ENCODE measurements around the gene KLHDC8A.

Gene KLHDC8A

DNA sequence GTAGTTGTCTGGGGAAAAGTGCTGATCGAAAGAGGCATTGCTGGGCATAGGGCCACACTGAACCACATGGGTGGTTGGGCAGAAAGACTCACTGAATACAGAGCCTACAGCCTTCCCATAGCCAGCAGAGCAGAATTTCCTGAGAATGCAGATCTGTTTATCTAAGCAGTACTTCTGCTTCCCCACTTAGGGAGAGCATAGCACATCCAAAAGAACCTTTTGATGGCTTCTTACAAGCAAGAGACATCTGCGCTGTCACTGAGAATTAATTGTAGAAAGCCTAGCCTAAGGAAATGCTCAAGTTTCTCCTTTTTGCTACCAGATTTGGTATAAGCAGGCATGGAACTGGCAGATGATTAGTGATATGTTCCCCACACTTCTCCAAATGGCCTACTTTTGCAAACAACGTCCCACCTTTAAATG lies 13.0 kb upstream of the KLHDC8A start:
- peak overlapping the region; percentile 54 for H3K27ac ChIP-seq

DNA sequence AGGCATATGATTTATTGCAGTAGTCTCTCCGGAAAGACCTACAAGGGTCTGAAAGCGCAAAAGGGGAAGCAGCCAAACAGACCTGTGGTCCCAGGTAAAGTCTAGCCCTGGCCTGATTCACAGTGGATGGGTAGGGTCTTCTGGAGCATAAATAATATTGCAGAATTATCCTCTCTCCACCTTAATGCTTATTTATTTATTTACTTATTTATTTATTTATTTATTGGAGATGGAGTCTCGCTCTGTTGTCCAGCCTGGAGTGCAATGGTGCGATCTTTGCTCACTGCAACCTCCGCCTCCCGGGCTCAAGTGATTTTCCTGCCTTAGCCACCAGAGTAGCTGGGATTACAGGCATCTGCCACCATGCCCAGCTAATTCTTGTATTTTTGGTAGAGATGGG lies 11.8 kb upstream of the KLHDC8A start:
- no peak overlapping the region for H3K27ac ChIP-seq
- TF ChIP-seq, protein P1, sequence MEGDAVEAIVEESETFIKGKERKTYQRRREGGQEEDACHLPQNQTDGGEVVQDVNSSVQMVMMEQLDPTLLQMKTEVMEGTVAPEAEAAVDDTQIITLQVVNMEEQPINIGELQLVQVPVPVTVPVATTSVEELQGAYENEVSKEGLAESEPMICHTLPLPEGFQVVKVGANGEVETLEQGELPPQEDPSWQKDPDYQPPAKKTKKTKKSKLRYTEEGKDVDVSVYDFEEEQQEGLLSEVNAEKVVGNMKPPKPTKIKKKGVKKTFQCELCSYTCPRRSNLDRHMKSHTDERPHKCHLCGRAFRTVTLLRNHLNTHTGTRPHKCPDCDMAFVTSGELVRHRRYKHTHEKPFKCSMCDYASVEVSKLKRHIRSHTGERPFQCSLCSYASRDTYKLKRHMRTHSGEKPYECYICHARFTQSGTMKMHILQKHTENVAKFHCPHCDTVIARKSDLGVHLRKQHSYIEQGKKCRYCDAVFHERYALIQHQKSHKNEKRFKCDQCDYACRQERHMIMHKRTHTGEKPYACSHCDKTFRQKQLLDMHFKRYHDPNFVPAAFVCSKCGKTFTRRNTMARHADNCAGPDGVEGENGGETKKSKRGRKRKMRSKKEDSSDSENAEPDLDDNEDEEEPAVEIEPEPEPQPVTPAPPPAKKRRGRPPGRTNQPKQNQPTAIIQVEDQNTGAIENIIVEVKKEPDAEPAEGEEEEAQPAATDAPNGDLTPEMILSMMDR (conservative IDR thresholded peaks at IDR 0.05) = no peak

More for the DNA sequence above, 13.0 kb upstream of the KLHDC8A start:
- TF ChIP-seq, protein P1 (conservative IDR thresholded peaks at IDR 0.05) = no peak

DNA sequence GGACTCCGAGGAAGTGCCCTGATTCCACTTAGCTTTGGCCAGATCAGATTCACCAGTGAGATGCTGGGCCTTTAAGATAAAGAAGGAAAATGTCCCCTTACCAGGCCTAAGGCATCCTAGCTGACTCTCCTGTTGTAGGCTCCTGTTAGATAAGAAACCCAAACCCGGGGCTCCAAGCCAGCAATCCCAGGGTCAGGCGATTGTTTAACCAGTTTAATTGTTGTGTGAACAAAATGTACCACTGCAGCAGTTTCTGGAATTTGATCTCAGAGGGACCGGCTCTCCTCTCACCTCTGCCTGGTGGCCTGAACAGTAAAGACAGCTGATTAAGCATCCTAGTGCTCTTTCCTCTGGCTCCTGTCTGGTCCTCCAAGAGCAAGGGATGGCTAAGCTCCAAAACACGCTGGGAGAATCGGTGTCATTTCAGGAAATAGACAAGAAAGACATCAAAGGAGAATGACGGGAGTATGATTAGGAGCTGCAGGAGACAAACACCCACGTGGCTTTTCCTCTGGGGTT lies 9.3 kb upstream of the KLHDC8A start:
- peak overlapping the region; percentile 76 for H3K27ac ChIP-seq
- TF ChIP-seq, protein P1 (conservative IDR thresholded peaks at IDR 0.05) = 0 out of 2 replicates have a peak, but pooled peaks have one; percentile 11

DNA sequence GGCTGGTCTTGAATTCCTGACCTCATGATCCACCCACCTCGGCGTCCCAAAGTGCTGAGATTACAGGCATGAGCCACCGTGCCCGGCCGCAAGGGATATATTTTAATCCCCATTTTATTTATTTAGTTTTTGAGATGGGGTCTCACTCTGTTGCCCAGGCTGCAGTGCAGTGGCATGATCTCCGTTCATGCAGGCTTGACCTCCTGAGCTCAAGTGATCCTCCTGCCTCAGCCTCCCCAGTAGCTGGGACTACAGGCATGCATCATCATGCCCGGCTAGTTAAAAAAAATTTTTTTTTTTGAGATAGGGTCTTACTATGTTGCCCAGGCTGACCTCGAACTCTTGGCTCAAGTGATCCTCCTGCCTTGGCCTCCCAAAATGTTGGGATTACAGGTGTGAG lies 8.4 kb upstream of the KLHDC8A start:
- peak overlapping the region; percentile 76 for H3K27ac ChIP-seq

DNA sequence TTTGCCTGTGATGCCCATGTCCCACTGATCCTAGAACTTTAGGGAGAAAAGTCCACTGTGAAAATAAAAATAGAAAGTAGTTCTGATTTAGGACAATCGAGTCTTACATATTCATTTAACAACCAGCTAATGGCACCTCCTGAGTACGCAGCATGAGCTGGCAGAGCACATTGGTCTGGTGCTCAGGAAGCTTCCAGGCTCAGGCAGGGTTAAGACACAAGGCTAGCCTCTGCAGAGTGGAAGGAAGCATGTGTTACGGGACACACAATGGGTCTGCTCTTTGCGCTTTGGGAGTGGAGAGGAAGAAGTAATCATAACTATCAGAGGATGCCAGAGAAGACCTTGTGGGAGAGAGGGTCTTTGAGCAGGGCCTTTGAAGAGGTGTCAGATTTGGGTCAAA lies 4.2 kb upstream of the KLHDC8A start:
- TF ChIP-seq, protein P1 (conservative IDR thresholded peaks at IDR 0.05) = no peak
- no peak overlapping the region for H3K27ac ChIP-seq

DNA sequence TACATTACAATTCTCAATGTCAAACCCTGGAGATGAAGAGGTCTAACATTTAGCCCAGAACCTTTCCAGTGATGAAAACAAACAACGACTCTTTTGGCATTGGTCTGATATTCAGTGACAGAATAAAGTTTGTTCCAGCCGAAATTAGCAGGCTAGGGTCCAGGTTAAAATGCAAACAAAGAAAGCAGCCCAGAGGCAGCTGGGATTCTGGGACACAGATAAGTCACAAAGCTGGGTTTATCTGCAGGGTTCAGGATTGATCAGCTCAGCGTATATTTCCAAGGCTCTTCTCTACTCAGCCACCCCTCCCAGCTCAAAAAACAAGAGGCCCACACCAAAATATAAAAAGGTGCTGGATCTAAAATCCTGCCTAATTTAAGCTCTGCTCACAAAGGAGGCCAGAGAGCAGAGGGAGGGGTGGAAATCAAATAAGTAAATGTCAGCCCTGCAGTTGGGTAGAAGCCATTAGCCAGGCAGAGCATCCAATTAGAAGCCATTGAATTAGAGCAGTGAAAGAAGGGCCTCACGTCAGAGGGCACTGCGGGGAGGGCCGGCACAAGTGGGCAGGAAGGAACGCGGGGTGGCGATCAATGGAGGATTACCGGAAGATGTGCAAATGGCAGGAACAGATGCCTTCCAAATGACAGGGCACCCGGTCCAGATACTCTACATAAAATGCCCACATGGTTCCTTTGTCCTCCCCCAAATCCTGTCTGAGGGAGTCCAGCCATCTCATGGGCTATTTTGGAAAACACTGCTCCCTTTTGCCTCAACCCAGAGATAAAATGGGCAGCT lies 3.2 kb upstream of the KLHDC8A start:
- H3K27ac ChIP-seq = no peak overlapping the region
- TF ChIP-seq, protein P1 (conservative IDR thresholded peaks at IDR 0.05) = no peak

DNA sequence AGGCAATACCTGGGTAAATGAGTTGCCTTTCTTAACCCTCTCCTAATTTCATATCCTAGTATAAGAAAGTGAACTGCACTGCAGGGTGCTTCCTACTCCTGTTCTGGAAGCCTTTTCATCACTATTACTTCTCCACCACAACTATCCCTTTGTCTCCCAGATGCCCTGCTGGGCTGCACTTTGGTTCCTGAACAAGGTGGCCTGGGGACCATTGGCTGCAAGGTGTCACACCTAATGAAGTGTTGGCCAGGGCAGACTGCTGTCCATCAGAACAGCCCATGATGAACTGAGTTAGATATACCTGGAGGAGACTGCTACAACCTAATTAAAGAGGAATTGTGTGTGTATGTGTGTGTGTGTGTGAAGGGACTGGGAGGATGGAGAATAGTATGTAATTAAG lies 1.9 kb upstream of the KLHDC8A start:
- H3K27ac ChIP-seq = no peak overlapping the region
- TF ChIP-seq, protein P1 (conservative IDR thresholded peaks at IDR 0.05) = no peak

DNA sequence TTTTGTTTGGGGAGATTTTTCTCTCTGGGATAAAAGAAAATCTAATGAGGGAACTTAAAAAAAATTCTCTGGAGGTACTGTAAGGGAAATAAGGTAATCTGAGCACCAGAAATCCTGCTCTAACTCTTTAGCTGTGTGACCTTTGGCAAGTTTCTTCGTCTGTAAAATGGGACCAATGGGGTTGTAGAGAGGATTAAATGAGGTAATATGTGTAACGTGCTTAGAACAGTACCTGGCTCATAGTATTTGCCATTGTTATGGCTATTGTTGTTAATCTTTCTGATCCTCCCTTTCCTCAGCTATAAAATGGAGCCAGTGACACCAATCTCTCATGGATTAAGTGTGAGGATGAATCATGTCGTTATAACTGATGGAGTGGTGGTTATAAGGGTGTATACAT lies 845 bp upstream of the KLHDC8A start:
- no peak overlapping the region for H3K27ac ChIP-seq
- TF ChIP-seq, protein P1 (conservative IDR thresholded peaks at IDR 0.05) = no peak

Data from VCaP (cell line).